ENCODE results near the gene IGF2. TPM values are rescaled to one million over a fixed set of nuclear protein-coding genes. Genes with fewer than 3 reads are reported as not detected.

Gene IGF2
- total RNA-seq, 1 experiment from 2014 or later: 1.5 TPM

DNA sequence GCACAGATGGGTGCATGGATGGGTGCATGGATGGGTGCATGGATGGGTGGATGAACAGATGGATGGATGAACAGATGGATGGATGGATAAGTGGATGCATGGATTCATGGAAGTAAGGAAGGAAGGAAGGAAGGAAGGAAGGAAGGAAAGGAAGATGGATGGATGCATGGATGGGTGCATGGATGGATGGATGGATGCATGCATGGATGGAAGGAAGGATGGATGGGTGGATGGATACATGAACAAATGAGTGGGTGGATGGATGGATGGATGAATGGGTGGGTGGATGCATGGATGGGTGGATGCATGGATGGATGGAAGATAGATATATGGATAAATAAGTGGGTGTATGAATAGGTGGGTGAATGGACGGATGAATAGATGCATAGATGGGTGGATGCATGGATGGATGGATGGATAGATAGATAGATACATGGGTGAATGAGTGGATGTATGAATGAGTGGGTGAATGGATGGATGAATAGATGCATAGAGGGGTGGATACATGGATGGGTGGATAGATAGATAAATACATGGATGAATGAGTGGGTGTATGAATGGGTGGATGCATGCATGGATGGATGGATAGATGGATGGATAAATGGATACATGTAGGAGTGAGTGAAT is 32.5 kb downstream of the IGF2 start (continued):
- TF ChIP-seq AFF4 (CRISPR knock-in tag; IDR thresholded peaks at IDR 0.05; ENCODE audit: borderline replicate concordance) (no peak), NR3C1 (CRISPR knock-in tag; conservative IDR thresholded peaks at IDR 0.05; ENCODE audit: low read depth) (no peak), SOX15 (CRISPR knock-in tag; IDR thresholded peaks at IDR 0.05) (no peak), TEAD4 (CRISPR knock-in tag; IDR thresholded peaks at IDR 0.05) (no peak), FOXK1 (CRISPR knock-in tag; IDR thresholded peaks at IDR 0.05) (no peak), GTF2I (CRISPR knock-in tag; conservative IDR thresholded peaks at IDR 0.05) (no peak), ZNF396 (CRISPR knock-in tag; IDR thresholded peaks at IDR 0.05; ENCODE audit: borderline replicate concordance) (no peak), SP1 (CRISPR knock-in tag; conservative IDR thresholded peaks at IDR 0.05) (no peak)

- ChIA-PET POLR2A (no interaction called here), CTCF (interaction anchor here (0.7 to 1.4 kb wide), 5 partner anchors 31 to 280 kb away, joined by 3 to 6 read pairs (median 4); no protein-coding TSS in a partner anchor)
- Mint-ChIP-seq H3K27me3 (ENCODE audit: low read depth) (peaks cover 9% of the 10 kb centered on the region), H3K36me3 (no peaks in the 10 kb centered on the region), H3K27ac (no peak overlapping the region), H3K4me1 (peaks cover 3% of the 10 kb centered on the region; the same call in 1 of the 2 replicates), H3K4me3 (no peak overlapping the region), H3K9me3 (peaks cover 4% of the 10 kb centered on the region; the same call in 1 of the 2 replicates)
- no peak for ATAC-seq
- no peak for TF ChIP-seq SP1 (CRISPR knock-in tag; conservative IDR thresholded peaks at IDR 0.05)
- no peak for TF ChIP-seq ZNF219 (CRISPR knock-in tag; IDR thresholded peaks at IDR 0.05; ENCODE audit: borderline replicate concordance)
- no peak for TF ChIP-seq ZNF416 (CRISPR knock-in tag; IDR thresholded peaks at IDR 0.05)
- DNase-seq (ENCODE audit: low spot score): no peak
These were observed 33.7 kb downstream of the IGF2 start for GRCh38 chr11:2105511-2105910.

DNA sequence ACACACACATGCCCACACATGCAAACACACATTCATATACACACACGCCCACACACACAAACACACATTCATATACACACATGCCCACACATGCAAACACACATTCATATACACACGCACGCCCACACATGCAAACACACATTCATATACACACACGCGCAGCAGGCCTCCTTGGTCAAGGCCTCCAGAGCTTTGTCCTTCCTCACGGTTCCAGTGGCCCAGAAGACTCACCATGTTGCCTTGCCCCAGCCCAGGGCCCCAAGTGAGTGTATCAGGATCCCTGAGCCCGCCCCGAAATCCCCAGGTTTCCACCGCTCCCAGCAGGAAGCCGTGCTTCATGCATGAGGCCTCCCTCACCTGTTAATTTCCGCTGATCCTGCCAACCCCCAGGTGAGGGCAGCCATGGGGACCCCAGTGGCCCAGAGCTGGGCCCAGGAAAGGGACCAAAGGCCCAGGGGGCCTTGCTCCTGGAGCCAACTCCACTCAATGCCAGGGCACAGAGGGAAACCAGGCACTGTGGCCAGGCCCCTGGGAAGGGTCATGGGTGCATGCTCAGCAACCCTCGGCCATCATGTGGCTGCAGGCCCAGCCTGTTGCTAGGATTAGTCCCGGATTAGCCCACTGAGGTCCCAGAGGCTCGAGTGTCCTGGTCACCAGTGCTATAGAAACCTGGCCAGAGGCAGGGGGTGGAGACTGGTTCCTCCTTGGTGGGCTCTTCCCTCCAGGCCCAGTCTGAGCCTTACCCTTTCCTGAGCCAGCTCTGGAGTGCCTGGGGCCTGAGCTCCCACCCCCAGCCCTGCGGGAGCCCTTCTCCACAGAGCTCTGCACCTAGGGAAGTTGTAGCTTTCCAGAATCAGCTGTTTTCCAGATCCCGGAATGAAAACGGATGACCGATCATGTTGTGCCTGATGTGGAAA is 34.4 kb downstream of the IGF2 start:
- Mint-ChIP-seq H3K36me3 (no peaks in the 10 kb centered on the region), H3K27me3 (ENCODE audit: low read depth) (peaks cover 4% of the 10 kb centered on the region), H3K27ac (0 out of 2 replicates have a peak overlapping the region, but pooled peaks have one; percentile 12), H3K4me3 (no peak overlapping the region), H3K9me3 (peaks cover 4% of the 10 kb centered on the region; the same call in 1 of the 2 replicates), H3K4me1 (peaks cover 5% of the 10 kb centered on the region)
- DNase-seq (ENCODE audit: low spot score) (no peak), ATAC-seq (no peak)
- ChIA-PET CTCF (interaction anchor here (0.7 to 1.4 kb wide), 5 partner anchors 30 to 280 kb away, joined by 3 to 6 read pairs (median 4); no protein-coding TSS in a partner anchor), POLR2A (no interaction called here)
- no peak for TF ChIP-seq ZNF416 (CRISPR knock-in tag; IDR thresholded peaks at IDR 0.05)
- TF ChIP-seq SP1 (CRISPR knock-in tag; conservative IDR thresholded peaks at IDR 0.05): no peak
- no peak for TF ChIP-seq CREM (CRISPR knock-in tag; IDR thresholded peaks at IDR 0.05)
- TF ChIP-seq ZNF263 (CRISPR knock-in tag; IDR thresholded peaks at IDR 0.05; ENCODE audit: low read depth): no peak
- TF ChIP-seq, protein P1, sequence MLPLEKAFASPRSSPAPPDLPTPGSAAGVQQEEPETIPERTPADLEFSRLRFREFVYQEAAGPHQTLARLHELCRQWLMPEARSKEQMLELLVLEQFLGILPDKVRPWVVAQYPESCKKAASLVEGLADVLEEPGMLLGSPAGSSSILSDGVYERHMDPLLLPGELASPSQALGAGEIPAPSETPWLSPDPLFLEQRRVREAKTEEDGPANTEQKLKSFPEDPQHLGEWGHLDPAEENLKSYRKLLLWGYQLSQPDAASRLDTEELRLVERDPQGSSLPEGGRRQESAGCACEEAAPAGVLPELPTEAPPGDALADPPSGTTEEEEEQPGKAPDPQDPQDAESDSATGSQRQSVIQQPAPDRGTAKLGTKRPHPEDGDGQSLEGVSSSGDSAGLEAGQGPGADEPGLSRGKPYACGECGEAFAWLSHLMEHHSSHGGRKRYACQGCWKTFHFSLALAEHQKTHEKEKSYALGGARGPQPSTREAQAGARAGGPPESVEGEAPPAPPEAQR (CRISPR knock-in tag; IDR thresholded peaks at IDR 0.05): no peak
- TF ChIP-seq GABPB1 (CRISPR knock-in tag; IDR thresholded peaks at IDR 0.05): no peak
